SU-DHL-6 (cell line): Measurements from ENCODE around the gene MAB21L1.

Experiments
- CTCF ChIP-seq: fragments of 200-600 bp; sonication (generic); IDR thresholded peaks from one replicate; pipeline ENCODE4 v1.5.1; 2017; ENCODE audit warnings: antibody characterized with exemption, mild to moderate bottlenecking, low read length, moderate library complexity; ENCODE audit not compliant: insufficient read depth, poor library complexity, severe bottlenecking
- EZH2phosphoT487 ChIP-seq: fragments of 200-600 bp; sonication (generic), shearing (Covaris generic); conservative IDR thresholded peaks from 2 replicates; pipeline ENCODE4 v1.6.1; 2018; ENCODE audit warnings: mild to moderate bottlenecking, antibody characterized with exemption, low read length, moderate library complexity, mixed read lengths

- TF ChIP-seq CTCF (no peak), EZH2phosphoT487 (no peak)
Measured at GRCh38 chr13:35482527-35482926, 6.0 kb upstream of the MAB21L1 start.
